Skin epidermis (tissue), 12 donors: ENCODE data around the gene HOXB5.

ENCODE experiments used
- H3K27ac ChIP-seq, 21 experiments: fragments of 200-600 bp; sonication (generic) in 11 of 21; one replicate each; pipeline ENCODE4 v1.5.0; 2020; ENCODE audit warnings: mild to moderate bottlenecking in 3 of 21, inconsistent platforms in 2 of 21, moderate library complexity in 2 of 21
- H3K4me3 ChIP-seq, 7 experiments: fragments of 200-600 bp; sonication (generic) in 2 of 7; one replicate each; pipeline ENCODE4 v1.5.0; 2020; ENCODE audit warnings: inconsistent platforms in 2 of 7, mild to moderate bottlenecking in 2 of 7, moderate library complexity in 1 of 7

Gene HOXB5

DNA sequence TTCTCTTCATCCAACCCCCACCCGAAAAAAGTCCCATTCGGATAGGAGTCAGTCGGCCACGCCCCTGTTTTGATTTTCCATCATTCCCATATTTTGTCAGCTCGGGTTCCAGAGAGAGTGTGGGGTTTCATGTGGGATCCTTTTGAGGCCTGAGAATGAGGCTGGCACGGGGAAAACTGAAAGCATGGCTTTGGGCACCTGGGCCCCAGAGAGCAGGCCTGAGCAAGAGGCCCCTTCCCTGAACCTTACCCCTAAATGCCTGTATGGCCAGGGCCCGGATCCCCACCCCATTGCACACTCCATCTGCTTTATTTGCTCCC, 10.9 kb downstream of the HOXB5 start:
- Histone ChIP-seq H3K27ac (peak overlapping the region in 6 of 21 experiments; percentile 42 to 94 (median 90)), H3K4me3 (no peak overlapping the region)

DNA sequence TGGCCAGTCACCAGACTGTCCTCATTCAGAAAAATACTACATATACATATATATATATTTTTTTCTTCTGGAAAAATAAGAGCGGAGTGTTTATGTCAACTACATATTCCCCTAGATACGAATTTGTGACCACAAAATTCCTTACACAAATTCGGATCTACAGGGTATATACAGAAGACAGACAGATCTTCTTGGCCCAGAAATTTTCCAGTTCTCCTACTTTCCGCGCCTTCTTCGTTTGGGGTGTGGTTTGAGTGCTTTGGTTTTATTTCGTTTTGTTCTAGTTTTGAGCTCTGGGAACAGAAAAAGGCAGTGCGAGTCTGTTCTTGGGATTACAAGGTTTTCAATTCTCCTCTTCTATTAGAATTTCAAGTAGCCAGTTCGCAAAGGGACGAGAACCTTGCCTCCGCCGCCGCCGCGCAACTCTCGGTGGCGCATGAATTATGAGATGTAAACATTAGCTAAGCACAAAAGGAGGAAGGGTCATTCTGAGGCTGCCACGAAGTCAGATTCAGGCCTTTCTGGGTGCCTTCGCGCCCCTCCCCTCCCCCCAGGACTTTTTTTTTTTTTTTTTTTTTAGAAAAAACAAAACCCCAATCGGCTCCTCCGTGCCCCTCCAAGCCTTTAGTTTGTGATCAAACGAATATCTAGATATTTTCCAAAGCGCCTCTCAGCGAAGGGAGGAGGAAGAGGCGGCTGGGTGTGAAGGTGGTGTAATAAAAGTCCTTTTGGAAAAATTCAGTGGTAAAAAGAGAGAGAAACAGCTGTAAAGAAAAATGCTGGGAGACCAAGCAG, 13.6 kb downstream of the HOXB5 start:
- H3K27ac ChIP-seq = peak overlapping the region in 6 of 21 experiments; percentile 85 to 94 (median 90)
- H3K4me3 ChIP-seq = no peak overlapping the region

DNA sequence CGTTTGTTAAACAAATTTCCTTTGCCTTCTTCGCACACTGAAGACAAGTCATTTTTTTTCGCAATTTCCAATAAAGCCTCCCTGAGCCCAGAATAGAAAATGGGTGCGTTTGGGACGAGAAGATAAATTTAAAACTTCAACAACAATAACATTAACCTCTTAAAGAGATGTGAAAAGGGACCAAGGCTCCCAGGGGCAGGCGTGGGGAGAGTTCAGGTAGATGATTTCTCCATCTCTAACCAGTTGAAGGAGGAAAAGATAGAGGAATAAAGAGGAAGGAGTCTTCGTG, 14.2 kb downstream of the HOXB5 start:
- Histone ChIP-seq H3K27ac (peak overlapping the region in 6 of 21 experiments; percentile 20 to 94 (median 88)), H3K4me3 (peak overlapping the region in 1 of 7 experiments; percentile 51)

DNA sequence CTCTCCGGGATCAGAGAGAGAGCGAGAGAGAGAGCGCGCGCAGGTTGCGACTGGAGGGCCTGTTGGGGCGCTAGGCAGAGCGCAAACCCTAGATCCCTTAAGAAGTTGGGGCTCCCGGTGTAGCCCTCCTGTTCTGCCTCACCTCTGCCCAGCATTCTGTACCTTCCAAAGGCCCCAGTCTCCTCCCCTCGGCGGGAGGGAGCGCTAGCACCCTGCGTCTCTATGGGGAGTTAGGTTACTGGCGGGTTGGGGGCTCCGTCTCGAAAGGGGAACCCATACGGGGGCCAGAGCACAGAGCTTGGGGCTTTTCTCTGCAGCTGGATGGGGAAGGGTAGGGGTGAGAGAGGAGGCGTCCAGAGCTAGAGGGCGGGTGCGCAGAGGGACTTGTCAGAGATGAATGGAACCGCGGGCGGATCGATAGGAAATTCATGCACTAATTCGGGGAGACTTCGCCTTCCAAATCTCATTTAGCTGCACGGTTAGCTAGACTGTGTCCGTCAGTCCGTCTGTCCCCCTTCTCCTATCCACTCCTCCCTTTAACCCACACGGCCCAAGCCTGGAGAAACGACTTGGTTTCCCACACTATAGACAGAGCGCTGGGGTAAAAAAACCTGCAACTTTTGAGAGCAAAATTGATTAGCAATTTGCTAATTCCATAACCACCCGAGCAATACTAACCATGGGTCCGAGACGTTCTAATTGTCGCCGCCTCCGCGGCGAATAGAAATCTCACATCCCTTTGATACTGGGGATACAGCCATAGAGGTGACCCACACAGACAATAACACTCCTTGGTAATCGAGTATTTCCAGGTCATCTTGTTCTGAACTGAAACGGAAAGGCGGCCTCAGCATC, 14.7 kb downstream of the HOXB5 start:
- Histone ChIP-seq H3K27ac (peak overlapping the region in 20 of 21 experiments; percentile 23 to 94 (median 76)), H3K4me3 (peak overlapping the region; percentile 35 to 51 (median 41))

DNA sequence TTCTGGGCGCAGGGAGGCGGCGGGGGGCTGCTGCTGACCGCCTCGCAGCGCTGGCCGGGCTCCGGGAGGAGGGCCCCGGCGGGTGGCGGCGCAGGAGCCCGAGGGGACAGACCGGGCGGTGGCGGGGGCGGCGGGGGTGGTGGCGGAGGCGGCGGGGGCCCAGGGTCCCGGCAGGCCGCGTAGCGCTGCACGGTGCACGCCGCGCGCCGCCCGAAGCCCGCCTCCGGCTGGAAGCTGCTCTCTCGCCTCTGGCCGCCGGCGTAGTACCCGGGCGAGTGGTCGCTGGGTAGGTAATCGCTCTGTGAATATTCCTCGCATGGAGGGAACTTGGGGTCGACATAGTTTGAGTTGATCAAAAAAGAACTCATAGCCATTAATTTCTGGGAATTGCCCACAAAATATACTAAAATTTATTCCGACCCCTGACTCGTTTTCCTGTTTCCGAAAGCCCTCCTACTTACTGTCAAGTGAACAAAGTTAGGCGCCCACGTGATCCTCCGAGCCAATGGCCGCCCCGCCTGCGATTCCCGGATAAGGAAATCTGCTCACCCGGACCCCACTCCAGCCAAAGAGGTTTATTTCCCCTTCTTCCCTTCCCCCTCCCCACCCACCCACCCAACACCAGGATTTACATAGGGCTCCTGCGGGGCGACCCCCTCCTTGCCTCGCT, 15.5 kb downstream of the HOXB5 start, which contains the start of gene HOXB4:
Gene HOXB4, minus strand, starts transcription at position 405 of the 670 bp plus-strand sequence. Its CDS starts 31 bp downstream, at position 374.
- Histone ChIP-seq H3K4me3 (peak within 1 kb of the TSS; percentile 35 to 51 (median 41)), H3K27ac (peak within 1 kb of the TSS; percentile 23 to 94 (median 75))

DNA sequence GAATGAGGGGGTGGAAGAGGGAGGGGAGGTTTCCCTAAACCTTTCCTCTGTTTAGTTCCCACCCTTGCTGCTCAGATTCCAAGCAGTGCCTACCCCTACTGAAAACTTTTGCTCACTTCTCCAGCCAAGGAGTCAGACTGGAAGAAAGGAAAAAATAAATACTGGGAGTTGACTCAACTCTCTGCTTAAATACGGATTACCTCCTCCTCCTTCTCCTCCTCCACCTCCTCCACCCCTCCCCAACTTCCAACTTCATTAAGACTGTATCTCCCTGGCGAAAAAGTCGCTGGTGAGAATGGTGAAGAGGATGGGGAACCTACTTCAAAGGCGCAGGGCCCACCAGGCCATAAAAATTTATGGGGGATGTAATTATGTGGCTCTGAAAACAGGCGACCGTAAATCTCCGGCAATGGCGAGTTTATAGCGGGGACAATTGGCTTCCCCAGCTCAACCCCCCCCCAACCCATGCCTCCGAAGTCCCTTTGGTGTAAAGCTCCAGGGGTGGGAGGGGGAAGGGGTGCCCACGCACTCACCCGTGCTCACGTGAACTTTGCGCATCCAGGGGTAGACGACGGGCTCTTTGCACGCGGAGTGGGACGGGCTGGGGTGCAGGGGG, 16.1 kb downstream of the HOXB5 start:
- Histone ChIP-seq H3K27ac (peak overlapping the region in 16 of 21 experiments; percentile 36 to 94 (median 77)), H3K4me3 (peak overlapping the region; percentile 35 to 51 (median 41))

DNA sequence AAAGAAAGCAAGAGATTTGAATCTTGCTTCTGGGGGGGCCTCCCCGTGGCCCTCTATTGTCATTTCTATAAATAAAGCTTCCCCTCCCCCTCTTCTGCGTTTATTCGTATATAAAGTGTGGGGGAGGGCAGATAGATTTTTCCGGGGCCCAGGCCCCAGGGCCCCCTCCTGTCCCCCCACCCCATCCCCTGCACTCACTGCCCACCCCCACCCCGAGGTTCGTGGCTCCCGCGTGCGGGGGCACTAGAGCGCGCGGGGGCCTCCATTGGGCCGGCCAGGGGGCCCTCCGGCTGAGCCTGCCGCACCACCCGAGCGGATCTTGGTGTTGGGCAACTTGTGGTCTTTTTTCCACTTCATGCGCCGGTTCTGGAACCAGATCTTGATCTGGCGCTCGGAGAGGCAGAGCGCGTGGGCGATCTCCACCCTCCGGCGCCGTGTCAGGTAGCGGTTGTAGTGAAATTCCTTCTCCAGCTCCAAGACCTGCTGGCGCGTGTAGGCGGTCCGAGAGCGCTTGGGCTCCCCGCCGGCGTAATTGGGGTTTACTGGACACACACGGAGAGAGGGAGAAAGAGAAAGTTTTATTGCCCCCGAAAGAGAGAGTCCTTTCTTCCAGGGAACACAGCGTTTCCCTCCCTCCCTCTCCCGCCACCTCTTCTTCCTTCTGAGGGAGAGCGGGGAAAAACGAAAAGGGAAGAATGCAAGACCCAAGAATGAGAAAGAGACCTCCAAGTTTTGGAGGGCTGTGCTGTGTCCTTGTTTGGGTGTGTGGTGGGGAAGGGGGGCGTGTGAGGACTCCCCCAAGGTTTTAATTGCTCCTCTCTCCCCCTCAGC, 16.9 kb downstream of the HOXB5 start:
- Histone ChIP-seq H3K27ac (peak overlapping the region in 11 of 21 experiments; percentile 6 to 94 (median 85)), H3K4me3 (peak overlapping the region in 5 of 7 experiments; percentile 38 to 51 (median 49))

DNA sequence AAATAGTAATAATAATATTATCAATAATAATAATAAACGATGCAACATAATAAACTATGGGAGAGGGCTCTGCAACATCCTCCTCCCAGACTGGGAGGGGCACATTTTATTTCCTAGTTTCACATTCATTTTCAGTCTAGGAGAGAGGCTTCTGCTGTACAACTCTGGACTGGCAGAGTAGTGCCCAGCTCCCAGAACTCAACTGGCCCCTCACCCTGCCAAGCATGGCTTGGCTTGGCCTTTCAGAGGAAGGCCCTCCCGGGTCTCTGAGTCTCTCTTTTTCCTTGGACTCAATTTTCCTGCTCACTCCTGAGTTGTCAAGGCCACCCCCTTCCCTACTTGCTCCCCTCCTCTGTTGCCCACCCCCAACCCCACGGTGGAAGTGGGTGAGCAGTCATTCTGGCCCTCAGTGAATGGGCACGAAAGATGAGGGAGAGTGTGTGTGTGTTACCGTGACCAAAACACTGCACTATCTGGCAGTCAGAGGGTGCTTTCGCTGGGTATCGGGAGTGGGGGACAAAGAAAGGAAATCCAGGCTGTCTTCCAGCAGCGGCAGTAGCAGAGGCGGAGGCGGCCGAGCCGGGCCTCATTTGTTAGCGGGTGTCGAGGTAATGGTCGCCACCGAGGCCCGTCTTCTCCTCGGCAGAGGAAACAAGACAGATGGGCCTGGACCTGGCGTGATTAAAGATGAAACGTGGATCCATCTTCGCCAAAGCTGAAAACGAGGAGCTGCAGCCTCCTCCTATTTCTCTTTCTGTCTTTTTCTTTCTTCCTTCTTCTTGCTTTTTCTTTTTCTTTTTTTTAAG, 17.7 kb downstream of the HOXB5 start:
- Histone ChIP-seq H3K27ac (peak overlapping the region in 7 of 21 experiments; percentile 21 to 94 (median 88)), H3K4me3 (peak overlapping the region in 1 of 7 experiments; percentile 51)

DNA sequence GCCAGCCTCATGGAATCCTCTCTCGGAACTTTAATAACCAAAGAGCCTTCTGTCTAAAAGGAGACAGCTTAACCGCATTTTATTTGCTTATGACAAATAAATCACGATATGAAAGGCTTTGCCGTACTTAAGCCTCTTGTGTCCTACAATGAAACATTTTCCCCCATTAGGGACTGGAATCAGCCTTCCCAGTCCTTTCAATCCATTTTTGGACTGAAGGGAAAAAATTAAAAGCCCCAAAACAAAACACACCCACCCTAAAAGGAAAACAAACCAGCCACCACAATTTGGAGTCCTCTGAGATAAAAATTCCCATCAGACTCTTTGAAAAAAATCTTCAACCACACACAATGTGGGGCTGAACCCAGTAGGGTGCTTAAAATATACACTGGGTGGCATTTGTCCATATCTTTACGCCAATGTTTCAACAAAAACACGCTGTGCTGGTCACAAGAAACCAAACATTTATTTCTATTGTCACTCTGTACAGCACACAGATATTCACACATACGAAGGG, 18.5 kb downstream of the HOXB5 start:
- Histone ChIP-seq H3K27ac (peak overlapping the region in 6 of 21 experiments; percentile 23 to 94 (median 88)), H3K4me3 (no peak overlapping the region)

DNA sequence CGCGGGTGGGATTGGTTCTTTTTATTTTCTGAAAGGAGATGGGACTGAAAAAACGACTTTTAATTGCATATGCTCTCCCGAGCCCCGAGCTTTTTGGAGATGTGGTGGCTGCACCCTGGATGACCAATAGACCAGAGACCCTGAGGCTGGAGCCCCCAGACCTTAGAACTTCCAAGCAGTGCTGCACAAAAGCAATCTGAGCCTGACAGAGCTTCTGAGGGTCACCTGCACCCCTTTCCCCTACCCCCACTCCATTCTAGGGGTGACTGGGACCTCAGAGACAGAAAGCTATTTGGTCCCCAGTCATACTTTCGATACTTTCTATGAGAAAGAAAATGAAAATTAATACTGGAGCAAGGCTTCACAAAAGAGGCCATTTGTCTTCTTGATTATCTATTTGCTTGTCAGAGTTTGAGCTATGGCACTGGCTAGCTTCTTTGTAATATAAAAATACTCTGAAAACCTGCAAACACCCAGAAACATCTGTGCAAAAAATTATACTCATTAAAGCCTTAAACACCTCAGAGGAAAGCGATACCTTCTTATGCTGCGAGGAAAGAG, 19.0 kb downstream of the HOXB5 start:
- Histone ChIP-seq H3K27ac (peak overlapping the region in 5 of 21 experiments; percentile 63 to 94 (median 89)), H3K4me3 (peak overlapping the region in 1 of 7 experiments; percentile 1)

DNA sequence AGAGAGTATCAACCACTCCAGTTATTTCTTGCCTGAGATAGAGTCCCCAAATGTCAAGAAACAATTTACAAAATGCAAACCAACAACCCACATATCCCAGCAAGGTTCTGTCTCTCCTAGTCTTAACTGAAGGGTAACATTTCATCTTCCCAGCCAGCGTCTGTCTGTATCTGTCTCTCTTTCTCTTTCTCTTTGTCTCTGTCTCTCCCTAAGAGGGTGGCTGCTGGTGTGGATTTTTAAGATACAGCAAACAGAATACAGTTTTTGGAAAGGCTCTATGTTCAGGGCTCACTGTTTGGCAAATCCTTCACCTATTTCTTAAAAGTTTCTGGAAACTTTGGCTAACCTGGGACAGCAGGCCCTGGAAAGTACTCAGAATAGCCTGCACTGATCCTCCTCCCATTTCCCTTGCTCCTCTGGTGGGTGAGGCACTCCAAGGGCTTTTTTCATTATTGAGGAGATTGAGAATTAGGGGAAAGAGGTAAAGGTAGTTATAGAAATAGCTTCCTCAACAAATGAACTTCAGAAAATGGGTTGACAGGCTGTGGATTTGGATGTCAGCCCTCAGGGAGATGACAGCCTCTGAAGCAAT, 21.7 kb downstream of the HOXB5 start:
- H3K27ac ChIP-seq = peak overlapping the region in 6 of 21 experiments; percentile 51 to 94 (median 82)
- no peak overlapping the region for H3K4me3 ChIP-seq

DNA sequence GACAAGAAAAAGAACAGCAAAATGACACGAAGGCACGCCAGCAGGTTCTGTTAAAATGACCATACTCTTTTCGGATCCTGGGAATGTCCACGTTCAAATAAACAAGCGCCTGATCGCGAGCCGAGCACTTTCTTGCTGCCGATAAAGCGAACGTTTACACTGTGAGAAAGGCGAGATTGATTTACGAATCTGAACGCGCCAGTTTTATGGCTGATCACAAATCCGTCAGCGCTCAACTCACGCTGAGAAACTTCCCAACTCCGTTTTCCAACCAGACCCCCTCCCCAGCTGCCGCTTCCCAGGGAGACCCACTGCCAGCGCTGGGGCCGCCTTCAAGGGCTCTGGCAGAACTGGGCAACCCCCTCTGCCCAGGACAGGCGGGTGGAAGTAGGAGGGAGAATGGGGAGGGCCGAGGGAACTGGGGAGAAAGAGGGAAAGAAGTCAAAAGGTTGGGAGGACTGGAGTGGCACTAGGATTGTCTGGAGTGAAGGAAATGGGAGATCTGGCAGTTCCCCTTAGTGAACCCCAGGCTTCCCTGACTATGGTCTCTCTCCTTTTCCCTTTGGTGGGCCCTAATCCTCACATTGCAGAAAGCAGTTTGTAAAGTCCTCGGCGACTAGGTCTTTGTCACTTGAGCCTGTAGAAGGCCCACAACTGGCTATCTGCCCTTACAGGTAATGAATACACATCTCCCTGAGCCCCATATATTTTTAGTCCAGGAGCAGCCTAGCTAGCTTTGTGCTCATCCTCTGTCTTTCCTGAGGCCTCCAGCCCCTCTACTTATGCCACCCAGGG, 22.4 kb downstream of the HOXB5 start:
- Histone ChIP-seq H3K27ac (peak overlapping the region in 6 of 21 experiments; percentile 51 to 94 (median 82)), H3K4me3 (peak overlapping the region in 1 of 7 experiments; percentile 1)

DNA sequence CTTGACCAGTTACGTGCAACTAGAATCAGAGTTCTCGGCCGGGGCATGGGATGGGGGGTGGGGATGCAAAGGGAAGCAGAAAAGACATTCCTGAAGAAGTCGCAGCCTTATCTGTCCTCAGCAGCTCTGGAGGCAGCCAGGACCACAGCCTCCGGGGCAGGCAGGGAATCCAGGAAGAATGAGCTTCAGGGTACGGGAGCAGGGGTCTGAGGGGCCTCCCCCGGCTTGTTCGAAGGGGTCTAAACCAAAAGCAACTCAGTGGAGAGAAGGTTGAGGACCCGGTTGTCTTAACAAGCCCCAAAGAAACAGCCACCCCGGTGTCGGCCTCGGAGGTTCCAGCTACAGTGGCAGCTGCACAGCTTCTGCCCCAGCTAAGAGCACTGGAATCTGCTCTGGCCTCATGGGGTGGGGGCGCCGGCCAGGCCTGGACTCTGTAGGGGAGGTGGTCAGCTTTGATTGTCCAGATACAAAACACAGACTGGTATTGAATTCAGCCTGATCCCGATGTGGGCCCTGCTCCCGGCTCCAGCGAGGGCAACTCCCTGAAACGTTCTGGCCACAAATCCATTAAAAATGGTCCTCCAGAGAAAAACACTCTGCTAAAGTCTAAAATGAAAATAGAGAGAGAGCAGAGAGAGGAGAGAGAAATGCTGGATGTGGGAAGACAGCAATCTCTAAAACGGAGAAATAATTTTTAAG, 23.1 kb downstream of the HOXB5 start:
- peak overlapping the region in 8 of 21 experiments; percentile 1 to 94 (median 76) for H3K27ac ChIP-seq

DNA sequence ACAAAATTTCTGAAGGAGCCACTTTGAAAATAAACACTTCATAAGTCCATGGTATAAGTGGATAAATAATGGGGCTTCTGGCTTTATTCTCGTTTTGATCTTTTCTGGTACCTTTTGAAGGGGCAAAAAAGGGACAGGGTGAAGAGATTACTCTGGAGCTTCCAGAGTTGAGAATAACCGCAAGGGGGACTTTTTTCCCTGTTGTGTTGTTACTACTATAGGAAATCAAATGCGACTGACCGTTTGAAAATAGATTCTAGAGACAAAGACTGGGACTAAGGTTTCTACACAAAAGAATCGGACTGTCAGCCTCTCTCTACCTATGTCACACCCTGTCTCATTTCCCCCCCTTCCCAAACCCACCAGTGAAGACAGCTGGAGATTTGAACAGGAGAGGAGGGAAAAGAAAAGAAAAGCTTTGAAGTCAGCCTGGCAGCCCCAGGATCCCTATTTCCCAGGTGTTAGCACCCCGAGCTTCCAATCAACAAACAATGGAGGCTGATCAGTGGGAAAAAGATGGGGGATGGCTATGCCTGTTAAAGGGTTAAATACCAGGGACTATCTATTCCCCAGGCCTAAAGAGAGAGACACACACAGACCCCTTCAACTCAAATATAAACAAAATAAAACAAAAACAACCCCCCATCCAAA, 23.8 kb downstream of the HOXB5 start:
- H3K27ac ChIP-seq = peak overlapping the region in 6 of 21 experiments; percentile 51 to 94 (median 82)

More for the DNA sequence above, 23.1 kb downstream of the HOXB5 start:
- H3K4me3 ChIP-seq = peak overlapping the region in 1 of 7 experiments; percentile 1

DNA sequence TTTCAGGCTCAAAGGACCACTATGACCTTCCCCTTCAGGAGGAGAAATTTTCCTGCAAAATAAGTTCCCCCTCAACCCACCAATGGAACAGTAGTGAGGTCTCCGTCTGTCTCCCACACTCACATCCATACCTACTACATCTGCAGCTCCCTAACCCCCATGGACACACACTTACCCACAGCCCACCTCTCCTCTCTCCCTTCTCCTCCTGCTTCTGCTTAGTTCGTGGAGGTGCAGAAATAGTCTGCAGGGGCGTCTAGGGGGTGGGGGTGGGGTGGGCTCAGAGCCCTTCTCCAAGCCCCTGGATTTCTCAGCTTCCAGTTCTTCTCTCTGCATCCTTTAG, 24.4 kb downstream of the HOXB5 start:
- peak overlapping the region in 5 of 21 experiments; percentile 45 to 94 (median 68) for H3K27ac ChIP-seq
- H3K4me3 ChIP-seq = no peak overlapping the region

More for the DNA sequence above, 23.8 kb downstream of the HOXB5 start:
- no peak overlapping the region for H3K4me3 ChIP-seq
